Measurements from ENCODE around the gene CBL. TPM values are rescaled to one million over a fixed set of nuclear protein-coding genes. Genes with fewer than 3 reads are reported as not detected.
A peak's percentile ranks its signal among the peaks of the same experiment; 100 is the strongest.

CBL gene
- total RNA-seq, 2 experiments from 2014 or later = 45.0 to 47.0 TPM

DNA sequence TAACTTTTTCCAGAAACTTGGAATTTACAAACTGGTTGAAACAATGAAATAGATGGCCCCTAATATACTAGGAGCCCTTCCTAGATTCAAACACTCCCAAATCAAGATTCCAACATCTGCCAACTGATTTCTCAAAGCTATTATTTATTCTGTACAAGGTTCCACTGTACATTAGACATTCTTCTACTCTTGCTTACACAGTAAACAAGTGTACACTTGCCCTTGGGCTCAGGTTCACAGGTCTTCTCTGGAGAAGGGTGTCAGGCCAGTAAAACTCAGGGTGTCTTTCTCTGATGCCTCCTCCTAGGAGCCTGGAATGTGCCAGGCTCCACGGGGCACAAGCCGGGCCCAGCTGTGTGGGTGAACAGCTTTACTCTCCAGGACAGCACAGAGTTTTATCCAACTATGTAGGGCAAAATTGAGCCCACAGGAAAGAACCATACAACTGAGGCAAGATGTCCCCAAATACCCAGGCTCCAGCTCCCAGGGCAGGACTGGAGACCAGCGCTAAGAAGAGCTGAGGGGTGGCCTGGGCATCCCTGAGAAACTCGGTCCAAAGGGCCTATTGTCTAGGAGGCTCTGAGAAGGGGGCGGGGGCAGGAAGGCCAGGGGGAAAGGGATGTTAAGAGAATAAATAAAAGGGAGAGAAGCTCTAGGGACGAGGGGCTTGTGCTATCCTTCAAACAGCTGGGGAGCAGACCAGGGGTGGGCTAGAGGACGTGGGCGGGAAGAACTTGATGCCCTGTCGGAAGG, 149.1 kb downstream of the CBL start:
- Mint-ChIP-seq H3K4me3 (no peak overlapping the region), H3K4me1 (peaks cover 19% of the 10 kb centered on the region), H3K9me3 (no peaks in the 10 kb centered on the region), H3K36me3 (ENCODE audit: low read depth) (no peaks in the 10 kb centered on the region), H3K27me3 (peaks cover 41% of the 10 kb centered on the region), H3K27ac (no peak overlapping the region)
- ChIA-PET POLR2A (interaction anchor here (1.2 kb wide), 1 partner anchor 20 kb away, joined by 3 read pairs; no protein-coding TSS in a partner anchor), CTCF (interaction anchor here (0.6 to 4.4 kb wide), 26 partner anchors 7 to 971 kb away, joined by 3 to 115 read pairs (median 6); partner anchors contain the start of genes C1QTNF5, RNF26 and USP2)
- DNase-seq = no peak

- peak; percentile 77 for DNase-seq
- H3K36me3 Mint-ChIP-seq (ENCODE audit: low read depth) = no peaks in the 10 kb centered on the region
- no peak overlapping the region for H3K27ac Mint-ChIP-seq
- H3K4me1 Mint-ChIP-seq = peaks cover 16% of the 10 kb centered on the region
- no peaks in the 10 kb centered on the region for H3K9me3 Mint-ChIP-seq
- H3K4me3 Mint-ChIP-seq = peak overlapping the region; percentile 87
- H3K27me3 Mint-ChIP-seq = peaks cover 35% of the 10 kb centered on the region
- CTCF ChIA-PET = interaction anchor here (0.6 to 4.4 kb wide), 41 partner anchors 8 to 1782 kb away, joined by 3 to 115 read pairs (median 5); partner anchors contain the start of genes C1QTNF5, CBL, NECTIN1 and RNF26
- POLR2A ChIA-PET = interaction anchor here (0.6 to 1.2 kb wide), 3 partner anchors 18 to 773 kb away, joined by 3 to 4 read pairs (median 3); no protein-coding TSS in a partner anchor
Measured at GRCh38 chr11:119356349-119357031, 150.4 kb downstream of the CBL start.

- ChIA-PET POLR2A (no interaction called here), CTCF (interaction anchor here (0.6 to 4.4 kb wide), 19 partner anchors 8 to 207 kb away, joined by 3 to 115 read pairs (median 9); partner anchors contain the start of genes C1QTNF5, CBL, RNF26 and USP2)
- Mint-ChIP-seq H3K9me3 (no peaks in the 10 kb centered on the region), H3K27ac (no peak overlapping the region), H3K36me3 (ENCODE audit: low read depth) (no peaks in the 10 kb centered on the region), H3K4me3 (peak overlapping the region; percentile 12), H3K4me1 (peaks cover 16% of the 10 kb centered on the region), H3K27me3 (peaks cover 32% of the 10 kb centered on the region)
- no peak for DNase-seq
Measured at GRCh38 chr11:119357074-119357473, 150.9 kb downstream of the CBL start.

Other genes with a start within 250 kb of the CBL start
- gene FOXR1, start 234.6 kb upstream of the CBL start, total RNA-seq = not detected
- gene CENATAC, start 208.2 kb upstream of the CBL start, total RNA-seq = 10 to 100 TPM; 34.6 to 35.0 TPM
- gene RPS25, start 188.0 kb upstream of the CBL start, total RNA-seq = 1,000 to 10,000 TPM; 1,257 to 1,287 TPM
- 10 to 100 TPM; 67.0 to 71.1 TPM for gene TRAPPC4, start 187.6 kb upstream of the CBL start, total RNA-seq
- 10 to 100 TPM; 31.6 to 33.9 TPM for gene SLC37A4, start 175.5 kb upstream of the CBL start, total RNA-seq
- gene HYOU1, start 149.1 kb upstream of the CBL start, total RNA-seq = 100 to 1,000 TPM; 123 to 125 TPM
- 10 to 100 TPM; 30.6 to 36.1 TPM for gene VPS11, start 138.5 kb upstream of the CBL start, total RNA-seq
- gene HMBS, start 121.5 kb upstream of the CBL start, total RNA-seq = 10 to 100 TPM; 17.3 to 18.8 TPM
- gene DPAGT1, start 104.5 kb upstream of the CBL start, total RNA-seq = 10 to 100 TPM; 57.3 to 58.4 TPM
- gene C2CD2L, start 99.0 kb upstream of the CBL start, total RNA-seq = 10 to 100 TPM; 28.5 to 29.2 TPM
- 10 to 100 TPM; 36.6 to 36.7 TPM for gene HINFP, start 84.8 kb upstream of the CBL start, total RNA-seq
- gene ABCG4, start 57.3 kb upstream of the CBL start, total RNA-seq = not detected
- 10 to 100 TPM; 19.2 to 21.9 TPM for gene NLRX1, start 37.6 kb upstream of the CBL start, total RNA-seq
- under 1 TPM; 0.33 to 0.35 TPM for gene NHERF4, start 20.9 kb upstream of the CBL start, total RNA-seq
- 1 to 10 TPM; 6.5 to 6.6 TPM for gene MCAM, start 110.8 kb downstream of the CBL start, total RNA-seq
- gene RNF26, start 128.2 kb downstream of the CBL start, total RNA-seq = 10 to 100 TPM; 33.5 to 35.1 TPM
- gene C1QTNF5, start 134.5 kb downstream of the CBL start, total RNA-seq = not detected
- not detected for gene MFRP, start 140.4 kb downstream of the CBL start, total RNA-seq
- under 1 TPM; 0.48 to 0.53 TPM for gene USP2, start 175.4 kb downstream of the CBL start, total RNA-seq
- 1 to 10 TPM; 1.3 to 2.0 TPM for gene THY1, start 216.8 kb downstream of the CBL start, total RNA-seq

Data from activated CD4-positive, alpha-beta memory T cell treated with anti-CD3 and anti-CD28 coated beads, Interleukin-2, amount 10 ng/mL, durations not matched to agents 7 days and 5 days (primary cell).